Body of pancreas (tissue), 4 donors: ENCODE data around the gene SYNGR4. TPM values are rescaled to one million over a fixed set of nuclear protein-coding genes. Genes with fewer than 3 reads are reported as not detected.

Experiments used
- ATAC-seq: fragments of 150-250 bp; one replicate; pipeline ENCODE4 v1.9.1; 2016
- DNase-seq, 4 donors: peaks; one replicate each; pipeline ENCODE4 v3.0.0-alpha.2; 2019
- H3K27ac ChIP-seq, 4 donors: fragments of 200-600 bp; sonication (generic); 1 replicate in 3 of 4; 2 replicates in 1 of 4; pipeline versions ENCODE4 v1.5.1 to v1.6.1; 2016 to 2019; ENCODE audit warnings: mild to moderate bottlenecking in 1 of 4, mixed read lengths in 1 of 4, moderate library complexity in 1 of 4
- H3K27me3 ChIP-seq, 2 donors: fragments of 200-600 bp; sonication (generic); one replicate each; pipeline ENCODE4 v1.6.0; 2016; ENCODE audit warnings: mild to moderate bottlenecking in 1 of 2
- H3K36me3 ChIP-seq, 2 donors: fragments of 200-600 bp; sonication (generic); replicated peaks in 1 of 2; 2 replicates each; pipeline ENCODE4 v1.5.1; 2016; ENCODE audit warnings: low read depth in 2 of 2; ENCODE audit not compliant: insufficient read depth in 1 of 2
- H3K4me1 ChIP-seq: fragments of 200-600 bp; sonication (generic); one replicate; pipeline ENCODE4 v1.6.0; 2016
- H3K4me3 ChIP-seq, 2 donors: fragments of 200-600 bp; sonication (generic); 1 replicate in 1 of 2; 2 replicates in 1 of 2; pipeline ENCODE4 v1.5.1; 2016 to 2019
- H3K9me3 ChIP-seq, 3 donors: fragments of 200-600 bp; sonication (generic); 1 replicate in 2 of 3; 2 replicates in 1 of 3; pipeline ENCODE4 v1.5.1; 2016
- POLR2A ChIP-seq, 3 donors: fragments of 450-650 bp; IDR thresholded peaks; one replicate each; pipeline ENCODE4 v1.6.1; 2016; ENCODE audit warnings: antibody characterized with exemption in 3 of 3, mild to moderate bottlenecking in 2 of 3
- WGBS, 2 donors: methylation state at CpG; one replicate each; pipeline ENCODE4 v1.1.5; 2017; 5-methylcytosine and 5-hydroxymethylcytosine counted together
- intact Hi-C: fragments of 100-400 bp; cut with DNase I; formaldehyde crosslinking; loops from one replicate; pipeline ENCODE4 v1.15.1; 2023
- total RNA-seq, 2 donors: library from RNA; depleted of rRNA; stranded (reverse); fragments of >200 nt; gene quantifications; one replicate each; pipeline ENCODE4 v1.1.0, GENCODE V29; 2016
- TF ChIP-seq, protein P1 (sequence below), 7 experiments: fragments of 450-650 bp in 4 of 7; fragments of 200-600 bp in 3 of 7; sonication (generic) in 3 of 7; IDR thresholded peaks; one replicate each; pipeline ENCODE4 v1.5.1; 2016 to 2019; ENCODE audit warnings: antibody characterized with exemption in 7 of 7

Gene SYNGR4
- total RNA-seq, 2 donors from 2014 or later: 0.78 TPM; not detected in 1

DNA sequence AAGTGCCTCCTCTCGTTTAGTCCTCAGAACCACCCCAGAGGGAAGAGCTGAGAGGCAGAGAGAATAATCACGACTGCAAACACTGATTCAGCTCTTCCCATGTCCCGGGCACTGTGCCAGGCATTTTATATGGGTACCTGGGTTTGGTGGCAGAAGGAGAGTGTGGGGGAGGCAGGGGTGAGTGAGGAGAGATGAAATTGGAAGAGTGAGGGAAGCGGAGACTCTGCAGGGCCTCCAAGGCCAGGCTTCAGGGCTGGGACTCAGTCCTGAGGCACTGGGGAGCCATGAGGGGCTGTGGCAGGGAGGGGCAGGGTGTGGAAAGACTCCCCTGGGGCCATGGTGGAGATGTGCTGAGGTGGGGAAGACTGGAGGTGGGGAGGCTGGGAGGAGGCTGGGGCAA is 8.7 kb downstream of the SYNGR4 start:
- H3K27ac ChIP-seq: no peak overlapping the region
- DNase-seq (peak in 3 of 4 donors; percentile 57 to 62 (median 62)), ATAC-seq (no peak)
- no peak overlapping the region for H3K4me3 ChIP-seq
- H3K36me3 ChIP-seq: no peaks in the 10 kb centered on the region
- TF ChIP-seq POLR2A (IDR thresholded peaks at IDR 0.05): no peak
- TF ChIP-seq, protein P1, sequence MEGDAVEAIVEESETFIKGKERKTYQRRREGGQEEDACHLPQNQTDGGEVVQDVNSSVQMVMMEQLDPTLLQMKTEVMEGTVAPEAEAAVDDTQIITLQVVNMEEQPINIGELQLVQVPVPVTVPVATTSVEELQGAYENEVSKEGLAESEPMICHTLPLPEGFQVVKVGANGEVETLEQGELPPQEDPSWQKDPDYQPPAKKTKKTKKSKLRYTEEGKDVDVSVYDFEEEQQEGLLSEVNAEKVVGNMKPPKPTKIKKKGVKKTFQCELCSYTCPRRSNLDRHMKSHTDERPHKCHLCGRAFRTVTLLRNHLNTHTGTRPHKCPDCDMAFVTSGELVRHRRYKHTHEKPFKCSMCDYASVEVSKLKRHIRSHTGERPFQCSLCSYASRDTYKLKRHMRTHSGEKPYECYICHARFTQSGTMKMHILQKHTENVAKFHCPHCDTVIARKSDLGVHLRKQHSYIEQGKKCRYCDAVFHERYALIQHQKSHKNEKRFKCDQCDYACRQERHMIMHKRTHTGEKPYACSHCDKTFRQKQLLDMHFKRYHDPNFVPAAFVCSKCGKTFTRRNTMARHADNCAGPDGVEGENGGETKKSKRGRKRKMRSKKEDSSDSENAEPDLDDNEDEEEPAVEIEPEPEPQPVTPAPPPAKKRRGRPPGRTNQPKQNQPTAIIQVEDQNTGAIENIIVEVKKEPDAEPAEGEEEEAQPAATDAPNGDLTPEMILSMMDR (IDR thresholded peaks at IDR 0.05): no peak
- intact Hi-C loops: no loop called here
- 57 to 58% methylated on average over 4 of the region's 4 CpGs for WGBS, 2 donors
- peaks cover 12% of the 10 kb centered on the region for H3K4me1 ChIP-seq
- H3K27me3 ChIP-seq: no peaks in the 10 kb centered on the region
- H3K9me3 ChIP-seq: no peaks in the 10 kb centered on the region

DNA sequence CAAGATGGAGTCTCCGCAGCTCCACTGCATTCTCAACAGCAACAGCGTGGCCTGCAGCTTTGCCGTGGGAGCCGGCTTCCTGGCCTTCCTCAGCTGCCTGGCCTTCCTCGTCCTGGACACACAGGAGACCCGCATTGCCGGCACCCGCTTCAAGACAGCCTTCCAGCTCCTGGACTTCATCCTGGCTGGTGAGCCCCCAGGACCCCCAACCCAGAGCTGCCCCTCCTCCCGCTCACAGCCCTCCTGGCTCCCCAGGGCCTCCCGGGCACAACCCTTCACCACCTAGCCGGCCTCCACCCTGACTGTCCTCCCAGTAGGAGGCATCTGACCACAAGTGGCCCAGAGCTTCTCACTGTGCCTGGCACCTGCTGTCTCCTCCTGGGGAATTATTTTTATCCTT is 9.4 kb downstream of the SYNGR4 start:
- DNase-seq: no peak
- intact Hi-C loops: no loop called here
- no peaks in the 10 kb centered on the region for H3K9me3 ChIP-seq
- 85 to 89% methylated on average over 8 to 10 of the region's 11 CpGs for WGBS, 2 donors
- no peak overlapping the region for H3K27ac ChIP-seq
- no peaks in the 10 kb centered on the region for H3K27me3 ChIP-seq
- no peaks in the 10 kb centered on the region for H3K36me3 ChIP-seq
- TF ChIP-seq POLR2A (IDR thresholded peaks at IDR 0.05): no peak
- TF ChIP-seq, protein P1 (IDR thresholded peaks at IDR 0.05): no peak
- no peak overlapping the region for H3K4me3 ChIP-seq
- peaks cover 7% of the 10 kb centered on the region for H3K4me1 ChIP-seq
- no peak for ATAC-seq

DNA sequence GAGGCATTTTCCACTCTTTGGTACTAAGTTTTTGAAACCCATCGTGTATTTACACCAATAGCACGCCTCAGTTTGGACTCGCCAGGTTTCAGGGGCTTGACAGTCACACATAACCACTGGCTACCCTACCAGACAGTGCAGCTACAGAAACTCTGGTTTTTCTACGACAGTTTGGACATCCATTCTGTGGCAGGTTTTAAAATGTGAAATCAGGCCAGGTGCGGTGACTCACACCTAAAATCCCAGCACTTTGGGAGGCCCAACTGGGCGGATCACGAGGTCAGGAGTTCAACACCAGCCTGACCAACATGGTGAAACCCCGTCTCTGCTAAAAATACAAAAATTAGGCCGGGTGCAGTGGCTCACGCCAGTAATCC is 14.0 kb downstream of the SYNGR4 start:
- Histone ChIP-seq H3K27ac (no peak overlapping the region), H3K4me1 (no peaks in the 10 kb centered on the region), H3K36me3 (peaks cover 0 to 3% of the 10 kb centered on the region in 2 donors), H3K27me3 (no peaks in the 10 kb centered on the region), H3K4me3 (no peak overlapping the region), H3K9me3 (no peaks in the 10 kb centered on the region)
- TF ChIP-seq, protein P1 (IDR thresholded peaks at IDR 0.05): no peak
- TF ChIP-seq POLR2A (IDR thresholded peaks at IDR 0.05): no peak
- no peak for DNase-seq
- 85 to 87% methylated on average over 10 of the region's 10 CpGs for WGBS, 2 donors
- no peak for ATAC-seq
- intact Hi-C loops: no loop called here

DNA sequence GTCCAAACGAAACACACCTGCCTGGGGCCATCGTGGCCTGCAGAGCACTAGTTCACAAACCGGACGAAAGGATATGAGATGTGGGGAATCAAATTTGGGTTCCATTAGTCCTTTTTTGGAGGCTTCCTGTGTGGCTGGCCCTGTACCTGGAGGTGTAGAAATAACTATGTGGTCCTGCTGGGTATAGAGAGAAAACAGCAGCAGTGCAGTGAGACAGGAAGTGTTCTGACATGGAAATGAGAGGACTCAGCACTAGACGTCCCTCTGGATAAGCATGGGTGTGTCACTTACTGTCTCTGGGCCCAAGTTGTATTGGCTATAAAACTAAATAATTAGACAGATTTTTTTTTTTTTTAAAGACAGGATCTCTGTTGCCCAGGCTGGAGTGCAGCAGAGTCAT is 14.9 kb downstream of the SYNGR4 start:
- 80 to 82% methylated on average over 5 of the region's 5 CpGs for WGBS, 2 donors
- no peak for ATAC-seq

More for the DNA sequence above, 14.9 kb downstream of the SYNGR4 start:
- H3K27ac ChIP-seq: no peak overlapping the region
- H3K9me3 ChIP-seq: no peaks in the 10 kb centered on the region
- H3K27me3 ChIP-seq: no peaks in the 10 kb centered on the region
- TF ChIP-seq, protein P1 (IDR thresholded peaks at IDR 0.05): no peak
- TF ChIP-seq POLR2A (IDR thresholded peaks at IDR 0.05): no peak
- H3K4me1 ChIP-seq: no peaks in the 10 kb centered on the region
- no peak for DNase-seq
- intact Hi-C loops: no loop called here
- H3K36me3 ChIP-seq: peaks cover 4 to 10% of the 10 kb centered on the region in 2 donors
- no peak overlapping the region for H3K4me3 ChIP-seq
